ENCODE data around the gene LUC7L3.
"Not testable (repeated sequence)": the region's sequence is repeated elsewhere in the genome, so short reads cannot be mapped to it uniquely, and the experiment has no call there.

Gene LUC7L3

GRCh38 chr17:50710650-50711049 is 8.8 kb upstream of the LUC7L3 start:
- DNase-seq: no peak

GRCh38 chr17:50712641-50713040 is 6.8 kb upstream of the LUC7L3 start:
- no peak for DNase-seq

GRCh38 chr17:50715471-50715870 is 3.9 kb upstream of the LUC7L3 start:
- no peak for DNase-seq

DNA sequence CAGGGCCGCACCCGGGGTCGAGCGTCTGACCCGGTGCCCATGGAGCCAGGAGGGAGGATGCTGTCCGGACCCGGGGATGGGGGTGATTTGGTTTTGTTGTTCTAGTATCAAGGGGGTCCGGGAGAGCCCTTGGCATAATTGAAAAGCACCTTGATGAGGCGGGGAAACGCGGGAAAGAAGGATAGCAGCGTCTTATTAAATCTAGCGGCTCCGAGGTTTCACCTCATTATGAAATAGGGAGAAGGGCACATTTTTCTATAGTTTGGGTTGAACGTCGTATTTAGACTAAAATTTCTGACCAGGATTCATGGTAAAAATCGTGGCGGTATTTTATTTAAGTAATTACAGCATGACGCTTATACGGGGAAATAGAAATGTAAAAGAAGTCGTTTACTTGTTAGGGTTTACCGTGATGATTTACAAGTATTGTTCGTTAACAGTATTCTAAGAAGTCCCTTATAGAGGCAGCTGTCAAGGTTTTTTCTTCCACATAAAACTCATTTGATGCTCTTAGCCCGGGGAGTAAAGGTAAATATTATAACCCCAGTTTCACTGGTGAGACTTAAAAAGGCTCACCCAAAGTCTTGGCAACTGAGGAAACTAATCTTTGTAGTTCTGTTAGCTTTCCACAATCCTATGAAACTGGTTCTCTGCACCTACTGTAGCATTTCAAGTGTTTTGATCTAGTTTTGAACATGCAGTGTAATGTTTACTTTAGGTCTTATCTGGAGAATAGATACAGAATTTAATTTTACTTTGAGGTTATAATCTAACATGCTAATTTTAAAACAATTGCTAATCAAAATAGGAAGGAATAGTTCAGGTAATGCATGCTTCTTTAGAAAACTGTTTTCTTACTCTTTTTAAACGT is 756 bp downstream of the LUC7L3 start:
- no peak for DNase-seq

GRCh38 chr17:50721194-50722010 is 2.0 kb downstream of the LUC7L3 start:
- DNase-seq: no peak

DNA sequence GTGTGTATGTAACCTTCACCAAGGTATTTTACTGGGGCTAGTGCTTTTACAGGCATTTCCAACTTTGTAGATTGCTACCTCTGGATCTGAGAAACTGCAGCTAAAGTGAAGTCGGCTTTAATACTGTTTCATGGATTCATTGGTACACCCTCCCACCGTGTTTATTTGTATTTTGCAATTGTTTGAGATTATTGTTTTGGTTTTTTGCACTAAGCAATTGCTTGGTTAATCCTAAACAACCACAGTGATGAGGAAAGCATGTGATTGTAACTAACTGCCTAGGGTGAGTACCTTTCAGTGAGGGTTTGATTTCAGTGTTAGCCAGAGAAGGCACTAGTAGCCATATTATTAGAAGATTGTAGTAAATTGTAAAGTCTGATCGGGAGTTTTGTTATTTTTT is 3.3 kb downstream of the LUC7L3 start:
- DNase-seq: no peak

DNA sequence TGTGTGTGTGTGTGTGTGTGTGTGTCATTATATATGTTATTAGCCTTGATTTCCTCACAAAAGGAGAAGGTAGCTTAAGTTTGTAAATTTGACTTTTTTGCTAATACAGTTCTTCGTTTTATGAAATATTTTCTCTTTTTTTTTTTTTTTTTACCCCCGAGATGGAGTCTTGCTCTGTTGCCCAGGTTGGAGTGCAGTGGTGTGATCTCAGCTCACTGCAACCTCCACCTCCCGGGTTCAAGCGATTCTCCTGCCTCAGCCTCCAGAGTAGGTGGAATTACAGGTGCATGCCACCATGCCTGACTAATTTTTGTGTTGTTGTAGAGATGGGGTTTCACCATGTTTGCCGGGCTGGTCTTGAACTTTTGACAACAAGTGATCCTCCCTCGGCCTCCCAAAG is 5.2 kb downstream of the LUC7L3 start:
- not testable (repeated sequence) for DNase-seq

- no peak for DNase-seq
These were observed 6.6 kb downstream of the LUC7L3 start for GRCh38 chr17:50725769-50726655.

DNA sequence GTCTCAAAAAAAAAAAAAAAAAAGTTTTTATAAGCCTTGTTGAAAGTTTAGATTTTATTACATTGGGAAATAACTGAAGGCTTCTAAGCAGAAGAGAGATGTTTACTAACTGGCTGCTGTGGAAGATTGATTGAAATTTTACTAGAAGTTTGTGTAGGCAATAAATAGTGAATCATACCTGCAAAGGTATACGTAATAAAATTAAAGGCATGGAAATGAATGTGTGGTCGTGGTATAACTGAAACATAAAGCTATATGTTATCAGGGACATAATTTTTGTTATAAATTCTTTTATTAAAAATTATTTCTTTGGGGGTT is 8.7 kb downstream of the LUC7L3 start:
- no peak for DNase-seq

- no peak for DNase-seq
These were observed 9.7 kb downstream of the LUC7L3 start for GRCh38 chr17:50728881-50729765.

DNA sequence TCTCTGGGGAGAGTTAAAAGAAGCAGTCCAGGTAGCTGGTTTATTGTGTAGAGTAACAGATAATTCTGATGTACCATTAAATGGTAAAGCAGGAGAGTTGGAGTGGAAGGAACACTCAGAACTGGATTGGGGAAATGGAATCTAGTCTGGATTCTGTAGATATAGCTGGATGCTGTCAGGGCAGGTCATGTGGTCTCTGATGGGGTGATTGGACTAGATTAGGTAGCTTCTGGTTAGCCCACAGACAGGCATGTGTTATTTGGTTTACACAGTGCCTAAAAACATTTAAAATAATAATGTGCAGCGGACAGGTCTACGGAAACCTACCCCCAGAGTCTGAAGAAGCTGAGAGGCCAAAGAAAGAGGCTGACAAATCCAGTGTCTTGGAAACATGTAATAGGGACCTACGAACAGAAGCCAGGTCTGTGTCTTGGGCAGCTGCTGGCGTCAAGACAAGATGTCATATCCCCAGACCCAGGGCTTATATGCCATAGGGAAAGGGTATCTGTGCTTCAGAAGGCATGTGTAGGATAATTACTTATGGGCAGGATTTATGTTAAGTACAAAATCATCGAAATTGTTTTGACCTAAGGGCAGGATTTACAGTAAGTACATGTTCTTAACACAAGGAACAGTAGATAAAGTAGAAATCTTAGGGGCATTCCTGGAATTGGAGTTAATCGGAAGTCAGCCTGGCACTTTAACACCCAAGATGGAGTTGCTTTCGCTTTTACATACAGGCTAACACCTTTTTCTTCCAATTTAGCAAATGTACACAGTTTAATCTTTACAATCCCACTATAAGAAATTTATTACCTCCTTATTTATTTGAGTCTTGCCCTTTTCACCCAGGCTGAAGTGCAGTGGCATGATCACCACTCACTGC is 12.4 kb downstream of the LUC7L3 start:
- DNase-seq: no peak

- no peak for DNase-seq
These were observed 15.9 kb downstream of the LUC7L3 start for GRCh38 chr17:50735287-50735686.

GRCh38 chr17:50737118-50737698 is 17.8 kb downstream of the LUC7L3 start:
- DNase-seq: no peak

DNA sequence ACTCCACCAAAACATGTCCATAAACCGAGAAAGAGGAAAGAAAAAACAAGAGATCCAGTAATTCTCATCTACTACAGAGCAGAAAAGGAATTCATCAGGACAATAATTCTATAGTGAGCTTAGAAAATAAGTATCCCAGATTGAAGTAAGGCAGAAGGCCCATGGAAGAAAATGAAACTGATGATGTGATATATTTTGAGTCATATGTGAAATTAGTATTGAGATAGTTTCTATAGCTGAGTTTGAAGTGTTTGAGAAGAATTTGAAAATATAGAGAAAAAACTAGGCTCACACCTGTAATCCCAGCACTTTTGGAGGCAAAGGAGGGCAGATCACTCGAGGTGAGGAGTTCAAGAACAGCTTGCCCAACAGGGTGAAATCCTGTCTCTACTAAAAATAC is 19.7 kb downstream of the LUC7L3 start:
- DNase-seq: no peak

GRCh38 chr17:50745631-50746030 is 26.2 kb downstream of the LUC7L3 start:
- DNase-seq: no peak

- DNase-seq: no peak
These were observed 29.8 kb downstream of the LUC7L3 start for GRCh38 chr17:50749245-50749644.

GRCh38 chr17:50754521-50754920 is 35.1 kb downstream of the LUC7L3 start:
- DNase-seq: no peak

DNA sequence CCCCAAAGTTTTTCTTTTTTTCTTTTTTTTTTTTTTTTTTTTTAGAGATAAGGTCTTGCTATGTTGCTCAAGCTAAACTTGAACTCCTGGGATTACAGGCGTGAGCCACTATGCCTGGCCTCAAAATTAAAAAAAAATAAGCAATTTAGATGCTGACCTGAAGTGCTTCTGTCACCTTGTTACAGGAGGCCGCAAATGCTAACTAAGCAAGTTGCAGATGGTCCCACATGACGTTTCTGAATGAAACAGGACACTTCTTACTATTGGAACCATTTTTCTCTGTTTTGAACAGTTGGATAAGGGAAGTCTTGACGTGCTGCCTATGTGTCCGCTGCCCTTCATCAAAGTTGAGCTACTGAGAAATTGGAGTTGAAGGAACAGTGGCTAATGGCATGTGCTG is 39.1 kb downstream of the LUC7L3 start:
- no peak for DNase-seq

DNA sequence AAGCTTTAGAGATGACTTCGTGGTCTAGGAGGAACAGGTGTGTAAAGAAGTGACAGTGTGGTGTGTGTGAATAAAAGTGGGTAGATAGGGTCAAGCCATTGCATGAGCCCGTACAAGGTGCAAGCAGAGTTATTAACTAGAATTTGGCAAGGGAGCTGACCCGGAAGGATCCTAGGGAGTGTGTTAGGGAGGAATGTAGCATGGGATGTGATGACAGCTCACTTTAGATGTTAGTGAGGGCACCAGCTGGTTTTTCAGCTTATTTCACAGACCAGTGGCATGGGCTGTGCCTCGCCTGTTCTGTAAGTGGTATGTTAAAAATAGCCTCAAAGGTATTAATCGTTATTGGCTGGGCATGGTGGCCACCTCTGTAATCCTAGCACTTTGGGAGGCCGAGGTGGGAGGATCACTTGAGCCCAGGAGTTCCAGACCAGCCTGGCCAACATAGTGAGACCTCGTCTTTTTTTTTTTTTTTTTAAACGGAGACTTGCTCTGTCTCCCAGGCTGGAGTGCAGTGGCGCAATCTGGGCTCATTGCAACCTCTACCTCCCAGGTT is 39.7 kb downstream of the LUC7L3 start:
- DNase-seq: no peak

DNA sequence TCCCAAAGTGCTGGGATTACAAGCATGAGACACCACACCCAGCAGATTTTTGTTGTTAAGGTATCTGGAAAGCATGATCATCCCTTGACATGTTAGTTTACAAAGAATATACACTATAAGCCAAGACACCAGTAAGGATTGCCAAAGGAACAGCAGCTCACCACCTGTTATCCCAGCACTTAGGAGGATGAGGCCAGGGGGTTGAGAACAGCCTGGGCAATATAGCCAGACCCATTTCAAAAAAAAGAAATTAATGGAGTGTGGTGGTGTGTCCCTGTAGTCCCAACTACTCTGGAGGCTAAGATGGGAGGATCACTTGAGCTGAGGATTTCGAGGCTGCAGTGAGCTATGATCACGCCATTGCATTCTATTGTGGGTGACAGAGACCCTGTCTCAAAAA is 42.8 kb downstream of the LUC7L3 start:
- no peak for DNase-seq

All from right hindlimb (tissue), 1 donor.